GM21717 (cell line): ENCODE measurements around the gene SEC24D.
A peak's percentile ranks its signal among the peaks of the same experiment; 100 is the strongest.

Source experiments
- ATAC-seq: cut with Tn5 transposase; IDR thresholded peaks from one replicate; pipeline ENCODE4 v1.9.1; 2021; ENCODE audit warnings: mild to moderate bottlenecking, moderate library complexity; ENCODE audit not compliant: unreplicated experiment

SEC24D gene

DNA sequence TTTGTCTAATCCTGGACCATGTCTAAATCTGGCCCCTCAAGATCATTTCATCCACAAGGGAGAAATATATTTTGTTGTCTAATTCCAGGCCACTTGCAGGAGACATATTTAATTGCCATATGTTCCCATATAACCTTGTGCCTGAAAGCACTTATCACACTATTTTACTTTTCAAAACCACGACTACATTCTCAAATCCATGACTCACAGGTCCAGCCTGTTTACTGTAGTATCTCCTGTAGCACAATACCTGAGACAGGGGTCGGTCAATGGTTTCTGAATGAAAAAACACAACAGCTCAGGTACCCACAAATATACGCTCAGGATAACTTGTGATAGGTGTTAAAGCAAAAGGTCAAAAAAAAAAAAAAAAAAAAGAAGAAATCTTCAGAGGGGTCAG lies 60.9 kb downstream of the SEC24D start:
- no peak for ATAC-seq

- ATAC-seq: no peak
Measured at GRCh38 chr4:118774321-118774720, 61.6 kb downstream of the SEC24D start.

GRCh38 chr4:118773429-118773792 lies 62.5 kb downstream of the SEC24D start:
- no peak for ATAC-seq

GRCh38 chr4:118772767-118773428 lies 63.0 kb downstream of the SEC24D start:
- no peak for ATAC-seq

DNA sequence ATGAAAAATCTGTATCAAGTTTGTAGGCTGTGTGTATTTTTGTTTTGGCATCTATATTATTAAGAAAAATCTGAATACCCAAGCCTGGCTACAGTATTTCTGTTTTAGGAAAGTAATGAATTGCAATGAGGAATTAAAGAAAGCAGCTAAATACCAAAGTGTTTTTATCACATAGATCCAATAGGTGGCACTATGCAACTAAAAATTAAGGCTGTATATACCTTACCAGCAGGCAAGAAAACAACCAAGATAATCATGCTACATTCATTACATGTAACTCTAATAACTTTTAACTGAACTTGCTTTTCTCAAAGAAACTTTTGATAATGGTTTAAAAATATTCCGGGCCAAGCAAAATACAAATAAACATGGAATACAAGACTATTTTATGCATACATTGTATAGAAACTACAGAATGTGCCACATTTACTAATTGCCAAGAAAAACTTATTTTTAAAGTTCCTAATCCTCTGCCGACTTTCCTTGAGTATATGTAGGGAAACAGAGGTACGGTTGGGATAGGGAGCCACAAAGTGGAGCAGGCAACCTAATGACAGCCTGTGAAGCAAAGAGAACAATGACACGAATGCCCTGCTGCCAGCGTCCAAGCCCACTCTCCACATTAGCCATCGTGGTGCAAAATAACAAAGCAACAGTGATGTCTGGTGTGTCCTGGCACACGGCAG lies 63.7 kb downstream of the SEC24D start:
- ATAC-seq: peak; percentile 70

- no peak for ATAC-seq
Measured at GRCh38 chr4:118770741-118771187, 65.2 kb downstream of the SEC24D start.

DNA sequence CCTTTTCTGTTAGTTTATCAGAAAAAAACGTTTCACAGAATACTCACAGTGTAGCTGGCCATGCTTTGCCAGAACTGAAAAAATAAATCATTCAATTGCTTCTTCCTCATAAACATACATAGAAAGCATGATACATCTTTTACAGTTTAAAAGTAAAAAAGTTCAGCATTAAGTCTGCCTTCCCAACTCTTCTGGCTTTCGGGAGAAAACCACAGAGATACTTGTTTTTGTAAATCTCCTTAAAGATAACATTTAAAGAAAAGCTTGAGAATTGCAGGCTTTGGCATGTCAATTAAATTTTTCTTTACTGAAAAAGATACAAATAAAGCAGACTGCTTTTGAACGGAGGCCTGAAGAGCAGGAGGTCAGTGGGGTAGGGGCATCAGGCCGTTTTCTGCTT lies 66.8 kb downstream of the SEC24D start:
- no peak for ATAC-seq

- no peak for ATAC-seq
Measured at GRCh38 chr4:118767109-118767508, 68.8 kb downstream of the SEC24D start.

GRCh38 chr4:118765399-118765798 lies 70.5 kb downstream of the SEC24D start:
- no peak for ATAC-seq

GRCh38 chr4:118762730-118763477 lies 73.0 kb downstream of the SEC24D start:
- ATAC-seq: no peak

DNA sequence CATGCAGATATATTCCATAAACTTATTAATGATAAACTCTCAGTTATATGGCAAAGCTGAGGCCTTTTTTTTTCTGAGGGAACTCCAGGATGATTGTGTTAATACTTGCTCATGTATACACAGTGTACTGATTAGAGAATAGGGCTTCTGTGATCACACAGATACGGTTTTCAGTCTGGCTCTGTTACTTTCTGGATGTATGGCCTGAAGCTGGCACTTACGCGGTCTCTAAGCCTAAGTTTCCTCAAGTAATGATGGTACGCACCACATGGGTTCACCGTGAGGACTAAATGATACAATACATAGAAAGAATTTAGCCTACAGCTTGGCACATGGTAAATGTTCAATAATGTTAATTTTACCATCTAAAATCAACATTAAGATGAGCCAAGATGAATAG lies 73.8 kb downstream of the SEC24D start:
- ATAC-seq: no peak

- no peak for ATAC-seq
Measured at GRCh38 chr4:118761397-118762016, 74.4 kb downstream of the SEC24D start.

DNA sequence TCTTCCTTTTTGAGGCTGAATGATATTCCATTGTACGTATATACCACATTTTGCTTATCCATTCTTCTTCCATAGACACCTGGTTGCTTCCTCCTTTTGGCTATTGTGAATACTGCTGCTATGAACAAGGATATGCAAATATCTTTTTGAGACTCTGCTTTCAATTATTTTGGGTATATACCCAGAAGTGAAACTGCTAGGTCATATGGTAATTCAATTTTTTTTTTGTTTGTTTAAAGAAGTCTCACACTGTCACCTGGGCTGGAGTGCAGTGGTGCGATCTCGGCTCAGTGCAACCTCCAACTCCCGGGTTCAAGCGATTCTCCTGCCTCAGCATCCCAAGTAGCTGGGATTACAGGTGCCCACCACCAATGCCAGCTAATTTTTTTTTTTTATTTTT lies 75.4 kb downstream of the SEC24D start:
- peak; percentile 97 for ATAC-seq

- ATAC-seq: peak; percentile 52
Measured at GRCh38 chr4:118760092-118760491, 75.8 kb downstream of the SEC24D start.

GRCh38 chr4:118759481-118759880 lies 76.4 kb downstream of the SEC24D start:
- no peak for ATAC-seq

DNA sequence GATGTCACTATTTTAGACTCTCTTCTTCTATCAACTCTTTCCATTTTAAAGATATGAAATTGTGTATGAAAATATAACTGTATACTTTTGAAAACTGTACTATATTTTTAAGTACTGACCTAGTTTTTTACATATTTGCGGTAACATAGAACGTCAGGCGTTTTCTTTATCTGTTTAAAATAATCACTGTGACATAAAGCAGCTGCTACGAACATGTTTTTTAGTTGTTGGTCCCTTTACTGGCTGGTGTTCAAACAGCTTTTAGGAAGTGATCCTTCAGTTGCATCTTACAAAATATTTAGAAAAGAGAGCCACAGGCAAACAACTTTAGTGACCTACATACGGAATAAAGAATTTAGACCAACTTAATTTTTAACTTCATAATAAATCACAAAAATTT lies 77.6 kb downstream of the SEC24D start:
- no peak for ATAC-seq

DNA sequence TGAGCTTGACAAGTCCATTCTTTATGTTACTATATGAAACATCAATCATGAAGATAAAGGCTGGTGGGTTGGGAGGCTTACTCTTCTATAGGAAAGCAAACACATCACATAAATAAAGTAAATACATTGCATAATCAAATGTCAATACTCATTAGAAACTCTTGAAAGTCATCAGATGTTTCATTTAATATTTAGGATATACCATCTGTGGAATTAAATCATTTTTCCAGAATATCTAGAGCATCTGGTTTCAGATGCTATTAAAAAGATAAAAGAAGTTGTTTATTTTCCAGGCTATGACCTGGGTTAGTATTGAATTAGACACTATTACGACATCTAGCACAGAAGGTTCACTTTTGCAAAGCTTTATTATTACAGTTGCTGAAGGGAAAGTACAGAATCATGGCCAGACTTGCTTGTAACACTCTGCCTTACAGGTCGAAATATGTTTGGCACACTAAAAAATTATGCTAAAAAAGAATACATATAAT lies 78.1 kb downstream of the SEC24D start:
- no peak for ATAC-seq

DNA sequence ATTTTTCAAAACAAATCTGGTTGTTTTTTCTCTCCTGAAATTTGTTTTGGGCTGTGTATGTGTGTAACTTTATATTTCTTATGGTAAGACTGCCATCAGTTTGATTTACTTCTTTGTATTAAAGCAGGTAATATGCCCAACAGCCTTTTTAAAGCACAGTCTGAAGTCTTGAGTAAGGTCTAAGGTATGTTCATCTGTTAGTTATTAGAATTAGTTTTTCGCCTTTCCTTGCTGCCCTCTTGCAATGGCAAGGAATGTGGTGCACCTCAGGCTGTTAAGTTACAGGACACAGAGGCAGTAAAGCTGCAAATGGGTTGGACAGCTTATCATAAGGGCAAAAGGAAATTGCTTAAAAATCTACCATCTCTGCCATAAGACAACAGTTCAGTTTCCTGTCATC lies 79.0 kb downstream of the SEC24D start:
- ATAC-seq: no peak

DNA sequence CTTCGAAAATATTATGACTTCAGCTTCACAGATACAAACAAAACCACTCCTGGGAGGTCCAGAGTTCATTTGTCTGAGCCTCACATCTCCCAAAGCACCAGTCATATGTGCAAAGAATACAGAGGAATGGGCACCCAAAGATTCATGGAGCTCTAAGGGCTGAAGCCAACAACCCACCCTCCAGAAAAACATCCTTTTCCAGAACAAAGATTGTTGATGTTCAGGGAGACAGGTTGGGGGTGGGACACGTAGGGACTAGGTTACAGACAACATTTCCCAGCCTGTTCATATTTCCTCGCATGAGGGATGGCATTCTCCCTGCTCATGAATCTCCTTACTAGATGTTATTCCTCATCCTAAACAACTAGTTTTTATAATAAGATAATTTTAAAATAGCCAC lies 79.5 kb downstream of the SEC24D start:
- ATAC-seq: no peak

GRCh38 chr4:118755438-118756226 lies 80.3 kb downstream of the SEC24D start:
- no peak for ATAC-seq

- ATAC-seq: no peak
Measured at GRCh38 chr4:118754890-118755289, 81.0 kb downstream of the SEC24D start.
